Activated CD4-positive, alpha-beta T cell treated with anti-CD3 and anti-CD28 coated beads for 36 hours (primary cell): ENCODE results near the gene ARID1B. TPM values are rescaled to one million over a fixed set of nuclear protein-coding genes. Genes with fewer than 3 reads are reported as not detected.

Experiments
- ATAC-seq: fragments of 200-7000 bp; cut with Tn5 transposase; one replicate; pipeline ENCODE4 v1.10.0; 2021; ENCODE audit warnings: mild to moderate bottlenecking, moderate library complexity
- CTCF ChIA-PET: fragments of 350-600 bp; sonication (Branson Sonifier 250); formaldehyde crosslinking; loops from one replicate; lab custom pipeline; 2021; ENCODE audit warnings: antibody characterized with exemption; lab: Charles Lee
- POLR2A ChIA-PET: fragments of 350-600 bp; sonication (Branson Sonifier 250); formaldehyde crosslinking; loops from one replicate; lab custom pipeline; 2021; ENCODE audit warnings: antibody characterized with exemption, inconsistent platforms; lab: Charles Lee
- DNase-seq: peaks from one replicate; pipeline ENCODE4 v3.0.0-alpha.2; 2020
- H3K27ac Mint-ChIP-seq: one replicate; pipeline ENCODE4 v1.8.0; 2021; ENCODE audit warnings: mixed read lengths
- H3K27me3 Mint-ChIP-seq: one replicate; pipeline ENCODE4 v1.8.0; 2021; ENCODE audit warnings: mixed read lengths
- H3K36me3 Mint-ChIP-seq: one replicate; pipeline ENCODE4 v1.8.0; 2021; ENCODE audit warnings: low read depth, mixed read lengths
- H3K4me1 Mint-ChIP-seq: one replicate; pipeline ENCODE4 v1.8.0; 2021; ENCODE audit warnings: mixed read lengths
- H3K4me3 Mint-ChIP-seq: one replicate; pipeline ENCODE4 v1.8.0; 2021; ENCODE audit warnings: mild to moderate bottlenecking, moderate library complexity, mixed read lengths
- H3K9me3 Mint-ChIP-seq: one replicate; pipeline ENCODE4 v1.8.0; 2021; ENCODE audit warnings: low read depth, mixed read lengths
- intact Hi-C, 2 experiments: fragments of 100-400 bp; cut with DNase I in 1 of 2; cut with micrococcal nuclease in 1 of 2; formaldehyde crosslinking; loops; one replicate each; pipeline versions ENCODE4 v1.14.2 to v1.15.1; 2022 to 2024; cut with DNase I, micrococcal nuclease
- total RNA-seq, 2 experiments: library from RNA; stranded (reverse); gene quantifications; one replicate each; pipeline ENCODE4 v1.2.3, GENCODE V29; 2021

Gene ARID1B
- total RNA-seq, 2 experiments from 2014 or later, result 42.2 to 53.6 TPM

- intact Hi-C loops, result no loop called here
- no peak overlapping the region for H3K4me3 Mint-ChIP-seq
- ATAC-seq (peak; percentile 72), DNase-seq (peak; percentile 35)
- peak overlapping the region; percentile 44 for H3K27ac Mint-ChIP-seq
- H3K36me3 Mint-ChIP-seq, result no peaks in the 10 kb centered on the region
- ChIA-PET CTCF (interaction anchor here (1.1 to 1.4 kb wide), 2 partner anchors 29 to 46 kb away, joined by 3 read pairs; no protein-coding TSS in a partner anchor), POLR2A (no interaction called here)
- no peaks in the 10 kb centered on the region for H3K27me3 Mint-ChIP-seq
- H3K4me1 Mint-ChIP-seq, result peaks cover 57% of the 10 kb centered on the region
- no peaks in the 10 kb centered on the region for H3K9me3 Mint-ChIP-seq
Measured at GRCh38 chr6:156988276-156989158, 211.3 kb downstream of the ARID1B start.

- intact Hi-C loops, result no loop called here
- DNase-seq (no peak), ATAC-seq (no peak)
- Mint-ChIP-seq H3K36me3 (no peaks in the 10 kb centered on the region), H3K4me3 (no peak overlapping the region), H3K27ac (no peak overlapping the region), H3K9me3 (no peaks in the 10 kb centered on the region), H3K27me3 (no peaks in the 10 kb centered on the region), H3K4me1 (peaks cover 49% of the 10 kb centered on the region)
- ChIA-PET POLR2A (no interaction called here), CTCF (interaction anchor here (1.1 kb wide), 1 partner anchor 28 kb away, joined by 3 read pairs; no protein-coding TSS in a partner anchor)
Measured at GRCh38 chr6:156989159-156989806, 212.1 kb downstream of the ARID1B start.

DNA sequence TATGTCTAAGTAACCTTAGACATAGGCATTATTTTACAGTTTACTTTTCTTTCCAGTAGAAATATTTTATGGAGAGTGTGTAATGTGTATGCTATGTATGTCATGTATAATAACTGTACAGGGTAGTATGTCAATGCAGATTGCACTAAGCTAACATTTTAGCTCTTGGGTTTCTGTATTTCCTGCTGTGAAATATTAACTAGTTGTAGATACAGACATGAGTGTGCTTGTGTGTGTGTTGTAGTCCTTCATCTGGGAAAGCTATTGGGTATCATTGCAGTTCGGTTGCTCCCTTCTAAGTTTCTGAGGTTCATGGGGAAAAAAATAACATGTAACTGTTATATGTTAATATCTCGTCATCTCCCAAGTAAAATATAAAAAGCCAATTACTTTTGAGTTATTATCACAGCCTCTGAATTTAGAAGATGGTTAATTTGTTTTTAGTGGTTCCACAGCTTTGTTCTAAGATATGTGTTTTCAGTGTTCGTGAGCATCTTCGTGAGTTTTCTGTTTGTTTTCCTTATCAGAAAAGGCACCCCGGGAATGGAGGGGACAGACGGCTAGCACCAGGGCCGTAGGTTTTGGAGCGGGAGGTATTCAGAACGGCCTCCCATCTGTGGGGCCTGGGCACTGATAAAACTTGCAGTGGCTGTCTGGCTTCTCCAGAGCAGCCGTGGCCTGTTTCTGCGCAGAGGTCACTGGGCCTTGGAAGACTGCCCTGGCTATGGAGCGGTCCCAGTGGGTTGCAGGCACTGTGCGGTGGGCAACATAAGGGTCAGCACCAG, 215.0 kb downstream of the ARID1B start:
- H3K36me3 Mint-ChIP-seq, result no peaks in the 10 kb centered on the region
- intact Hi-C loops, result no loop called here
- DNase-seq (no peak), ATAC-seq (no peak)
- no peaks in the 10 kb centered on the region for H3K9me3 Mint-ChIP-seq
- H3K27me3 Mint-ChIP-seq, result no peaks in the 10 kb centered on the region
- H3K4me3 Mint-ChIP-seq, result no peak overlapping the region
- ChIA-PET CTCF (no interaction called here), POLR2A (no interaction called here)
- H3K4me1 Mint-ChIP-seq, result peaks cover 37% of the 10 kb centered on the region
- no peak overlapping the region for H3K27ac Mint-ChIP-seq

- Mint-ChIP-seq H3K27ac (no peak overlapping the region), H3K36me3 (no peaks in the 10 kb centered on the region), H3K4me3 (no peak overlapping the region), H3K27me3 (no peaks in the 10 kb centered on the region), H3K4me1 (peaks cover 24% of the 10 kb centered on the region), H3K9me3 (no peaks in the 10 kb centered on the region)
- ATAC-seq (no peak), DNase-seq (no peak)
- intact Hi-C loops, result no loop called here
- ChIA-PET CTCF (no interaction called here), POLR2A (no interaction called here)
Measured at GRCh38 chr6:156993713-156994112, 216.5 kb downstream of the ARID1B start.

- H3K9me3 Mint-ChIP-seq, result no peaks in the 10 kb centered on the region
- no peak overlapping the region for H3K4me3 Mint-ChIP-seq
- DNase-seq, result no peak
- ChIA-PET CTCF (no interaction called here), POLR2A (no interaction called here)
- peaks cover 19% of the 10 kb centered on the region for H3K4me1 Mint-ChIP-seq
- H3K27me3 Mint-ChIP-seq, result no peaks in the 10 kb centered on the region
- no peak for ATAC-seq
- intact Hi-C loops, result no loop called here
- no peaks in the 10 kb centered on the region for H3K36me3 Mint-ChIP-seq
- H3K27ac Mint-ChIP-seq, result no peak overlapping the region
Measured at GRCh38 chr6:156994215-156995076, 217.3 kb downstream of the ARID1B start.

GRCh38 chr6:156995502-156995901, 218.3 kb downstream of the ARID1B start:
- ChIA-PET POLR2A (no interaction called here), CTCF (interaction anchor here (1.0 kb wide), 2 partner anchors 8 to 10 kb away, joined by 3 to 4 read pairs; no protein-coding TSS in a partner anchor)
- H3K27ac Mint-ChIP-seq, result no peak overlapping the region
- no peaks in the 10 kb centered on the region for H3K9me3 Mint-ChIP-seq
- no peaks in the 10 kb centered on the region for H3K27me3 Mint-ChIP-seq
- H3K4me3 Mint-ChIP-seq, result no peak overlapping the region
- DNase-seq (no peak), ATAC-seq (no peak)
- intact Hi-C loops, result no loop called here
- H3K36me3 Mint-ChIP-seq, result no peaks in the 10 kb centered on the region
- peaks cover 21% of the 10 kb centered on the region for H3K4me1 Mint-ChIP-seq

DNA sequence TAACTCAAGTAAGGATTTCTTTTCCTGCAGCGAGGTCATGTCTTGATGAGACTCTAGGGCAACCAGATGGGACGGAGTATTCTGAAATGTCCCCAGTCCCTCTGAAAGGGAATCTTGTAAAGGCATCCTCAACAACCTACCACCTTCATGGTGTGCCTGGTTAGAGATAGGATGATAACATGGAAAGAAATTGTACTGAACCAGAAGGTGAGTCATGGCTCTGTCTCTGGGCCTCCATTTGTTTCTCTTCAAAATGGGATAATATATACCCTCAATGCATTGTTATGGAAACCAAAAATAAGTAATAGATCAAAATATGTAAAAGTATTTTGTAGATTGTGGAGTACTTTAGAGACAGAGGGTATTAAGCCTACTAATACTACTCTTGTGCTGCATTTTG, 219.1 kb downstream of the ARID1B start:
- H3K27ac Mint-ChIP-seq, result no peak overlapping the region
- ChIA-PET POLR2A (no interaction called here), CTCF (interaction anchor here (1.0 kb wide), 1 partner anchor 9 kb away, joined by 3 read pairs; no protein-coding TSS in a partner anchor)
- no peak for DNase-seq
- no peak overlapping the region for H3K4me3 Mint-ChIP-seq
- ATAC-seq, result no peak
- no peaks in the 10 kb centered on the region for H3K27me3 Mint-ChIP-seq
- H3K36me3 Mint-ChIP-seq, result no peaks in the 10 kb centered on the region
- intact Hi-C loops, result no loop called here
- H3K9me3 Mint-ChIP-seq, result no peaks in the 10 kb centered on the region
- peaks cover 22% of the 10 kb centered on the region for H3K4me1 Mint-ChIP-seq

- no peaks in the 10 kb centered on the region for H3K27me3 Mint-ChIP-seq
Measured at GRCh38 chr6:156998794-156999330, 221.7 kb downstream of the ARID1B start.

GRCh38 chr6:156999762-157000161, 222.6 kb downstream of the ARID1B start:
- Mint-ChIP-seq H3K36me3 (no peaks in the 10 kb centered on the region), H3K4me1 (peaks cover 27% of the 10 kb centered on the region), H3K27ac (peak overlapping the region; percentile 16), H3K4me3 (no peak overlapping the region), H3K27me3 (no peaks in the 10 kb centered on the region), H3K9me3 (no peaks in the 10 kb centered on the region)
- no peak for ATAC-seq
- no peak for DNase-seq
- ChIA-PET POLR2A (no interaction called here), CTCF (no interaction called here)
- intact Hi-C loops, result no loop called here

More at GRCh38 chr6:156998794-156999330, 221.7 kb downstream of the ARID1B start:
- DNase-seq (no peak), ATAC-seq (no peak)
- H3K9me3 Mint-ChIP-seq, result no peaks in the 10 kb centered on the region
- ChIA-PET POLR2A (no interaction called here), CTCF (interaction anchor here (1.0 kb wide), 1 partner anchor 36 kb away, joined by 4 read pairs; no protein-coding TSS in a partner anchor)
- no peak overlapping the region for H3K27ac Mint-ChIP-seq
- H3K4me3 Mint-ChIP-seq, result no peak overlapping the region
- intact Hi-C loops, result no loop called here
- peaks cover 30% of the 10 kb centered on the region for H3K4me1 Mint-ChIP-seq
- no peaks in the 10 kb centered on the region for H3K36me3 Mint-ChIP-seq

DNA sequence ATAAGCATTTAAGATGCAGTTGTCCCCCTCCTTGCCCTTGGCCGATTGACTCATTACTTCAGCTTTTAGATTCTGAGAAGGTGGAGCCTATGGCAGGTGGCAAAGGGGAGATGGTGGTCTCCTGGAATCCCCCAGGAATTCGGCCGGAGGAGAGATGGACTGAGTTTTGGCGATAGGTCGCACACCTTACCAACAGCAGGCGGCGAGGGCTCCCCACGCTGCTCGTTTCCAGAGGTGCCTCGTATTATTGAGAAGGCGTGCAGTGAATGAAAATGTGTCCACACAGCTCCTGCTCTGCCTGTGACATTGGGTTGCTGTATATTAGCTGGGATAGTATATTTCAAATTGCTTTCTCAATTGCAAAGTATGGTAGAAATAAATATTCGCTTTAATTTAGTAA, 224.5 kb downstream of the ARID1B start:
- Mint-ChIP-seq H3K27me3 (no peaks in the 10 kb centered on the region), H3K4me1 (peaks cover 33% of the 10 kb centered on the region), H3K4me3 (no peak overlapping the region), H3K9me3 (no peaks in the 10 kb centered on the region), H3K27ac (no peak overlapping the region), H3K36me3 (no peaks in the 10 kb centered on the region)
- ChIA-PET CTCF (interaction anchor here (1.2 kb wide), 1 partner anchor 16 kb away, joined by 3 read pairs; no protein-coding TSS in a partner anchor), POLR2A (no interaction called here)
- ATAC-seq, result no peak
- DNase-seq, result no peak
- intact Hi-C loops, result no loop called here
